ENCODE results near the gene TIMM10B.
"Not testable (repeated sequence)": the region's sequence is repeated elsewhere in the genome, so short reads cannot be mapped to it uniquely, and the experiment has no call there.

Gene TIMM10B

DNA sequence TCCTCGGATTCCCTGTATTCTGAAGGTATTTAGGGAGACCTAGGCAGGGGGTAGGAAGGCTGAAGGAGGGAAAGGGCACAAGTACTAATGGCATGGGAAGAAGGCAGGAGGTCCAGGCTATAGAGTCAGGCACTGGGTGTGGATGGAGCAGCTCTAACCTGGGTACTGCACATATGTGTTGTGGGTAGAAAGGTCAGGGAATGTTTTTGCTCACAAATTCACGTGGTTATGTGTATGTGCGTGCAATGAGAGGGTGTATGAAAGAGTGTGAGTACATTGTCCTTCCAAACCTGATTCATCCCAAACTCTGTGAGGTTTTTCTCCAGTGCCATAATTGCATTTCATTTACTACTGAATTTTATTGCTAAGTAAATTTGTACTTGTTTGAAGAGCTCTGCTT is 39.0 kb downstream of the TIMM10B start:
- DNase-seq = no peak

- DNase-seq = not testable (repeated sequence)
These were observed 40.6 kb downstream of the TIMM10B start for GRCh38 chr11:6521946-6522345.

DNA sequence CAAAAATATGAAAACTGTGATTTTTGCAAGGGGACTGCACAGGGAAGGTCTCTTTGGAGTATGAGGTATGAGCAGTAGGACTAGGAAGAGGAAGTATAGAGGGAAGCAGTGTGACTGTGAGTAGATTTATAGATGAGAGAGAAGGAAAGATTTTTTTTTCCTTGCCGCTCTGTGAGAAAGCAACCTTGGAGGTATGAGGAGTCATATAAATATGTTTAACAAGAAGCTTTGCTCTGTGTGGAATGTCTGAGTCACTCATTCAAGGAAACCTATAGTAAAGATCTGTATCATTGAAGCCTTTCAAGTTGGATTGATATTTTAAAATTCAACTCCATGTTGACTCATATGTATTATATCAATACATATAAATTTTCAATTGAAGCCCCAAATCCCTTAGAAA is 42.0 kb downstream of the TIMM10B start:
- DNase-seq = no peak

- no peak for DNase-seq
These were observed 45.3 kb downstream of the TIMM10B start for GRCh38 chr11:6526411-6527135.

- no peak for DNase-seq
These were observed 48.0 kb downstream of the TIMM10B start for GRCh38 chr11:6529266-6529665.

- DNase-seq = no peak
These were observed 49.5 kb downstream of the TIMM10B start for GRCh38 chr11:6530848-6531247.

GRCh38 chr11:6531267-6531752 is 50.0 kb downstream of the TIMM10B start:
- no peak for DNase-seq
